Measurements from ENCODE around the gene GABRG2. TPM values are rescaled to one million over a fixed set of nuclear protein-coding genes. Genes with fewer than 3 reads are reported as not detected.

GABRG2 gene
- total and polyA plus RNA-seq, 7 donors = 0.47 to 3.2 (median 1.4) TPM; not detected in 2

- Histone ChIP-seq H3K27me3 (no peaks in the 10 kb centered on the region), H3K9me3 (no peaks in the 10 kb centered on the region), H3K36me3 (no peaks in the 10 kb centered on the region), H3K4me3 (no peak overlapping the region), H3K4me1 (no peaks in the 10 kb centered on the region), H3K27ac (no peak overlapping the region)
- TF ChIP-seq POLR2AphosphoS5 (IDR thresholded peaks at IDR 0.05) (no peak), POLR2A (IDR thresholded peaks at IDR 0.05) (no peak), CTCF (IDR thresholded peaks at IDR 0.05) (no peak), EP300 (IDR thresholded peaks at IDR 0.05) (no peak)
- intact Hi-C loops (cut with DNase I) = no loop called here
- 85 to 91% methylated on average over 3 of the region's 3 CpGs for WGBS, 2 donors
- no peak for DNase-seq
Measured at GRCh38 chr5:162119801-162120200, 52.2 kb downstream of the GABRG2 start.

- TF ChIP-seq POLR2A (IDR thresholded peaks at IDR 0.05) = no peak
- no peak for TF ChIP-seq EP300 (IDR thresholded peaks at IDR 0.05)
- TF ChIP-seq CTCF (IDR thresholded peaks at IDR 0.05) = no peak
- no peak for TF ChIP-seq POLR2AphosphoS5 (IDR thresholded peaks at IDR 0.05)
- Histone ChIP-seq H3K4me1 (no peaks in the 10 kb centered on the region), H3K36me3 (no peaks in the 10 kb centered on the region), H3K27me3 (no peaks in the 10 kb centered on the region), H3K4me3 (no peak overlapping the region), H3K9me3 (no peaks in the 10 kb centered on the region), H3K27ac (no peak overlapping the region)
- 42 to 46% methylated on average over 2 of the region's 2 CpGs for WGBS, 2 donors
- intact Hi-C loops (cut with DNase I) = no loop called here
- DNase-seq = no peak
Measured at GRCh38 chr5:162128117-162128516, 60.5 kb downstream of the GABRG2 start.

- Histone ChIP-seq H3K36me3 (no peaks in the 10 kb centered on the region), H3K4me1 (no peaks in the 10 kb centered on the region), H3K9me3 (no peaks in the 10 kb centered on the region), H3K4me3 (no peak overlapping the region), H3K27me3 (no peaks in the 10 kb centered on the region), H3K27ac (no peak overlapping the region)
- DNase-seq = no peak
- intact Hi-C loops (cut with DNase I) = no loop called here
- TF ChIP-seq EP300 (IDR thresholded peaks at IDR 0.05) = no peak
- no peak for TF ChIP-seq CTCF (IDR thresholded peaks at IDR 0.05)
- TF ChIP-seq POLR2A (IDR thresholded peaks at IDR 0.05) = no peak
- TF ChIP-seq POLR2AphosphoS5 (IDR thresholded peaks at IDR 0.05) = no peak
Measured at GRCh38 chr5:162132348-162132747, 64.8 kb downstream of the GABRG2 start.

GRCh38 chr5:162139190-162139589 is 71.6 kb downstream of the GABRG2 start:
- Histone ChIP-seq H3K36me3 (no peaks in the 10 kb centered on the region), H3K4me3 (no peak overlapping the region), H3K9me3 (no peaks in the 10 kb centered on the region), H3K27me3 (no peaks in the 10 kb centered on the region), H3K27ac (no peak overlapping the region), H3K4me1 (no peaks in the 10 kb centered on the region)
- TF ChIP-seq POLR2AphosphoS5 (IDR thresholded peaks at IDR 0.05) (no peak), POLR2A (IDR thresholded peaks at IDR 0.05) (no peak), CTCF (IDR thresholded peaks at IDR 0.05) (no peak), EP300 (IDR thresholded peaks at IDR 0.05) (no peak)
- no peak for DNase-seq
- intact Hi-C loops (cut with DNase I) = no loop called here
- 83% methylated on average over 3 of the region's 3 CpGs for WGBS, 2 donors

GRCh38 chr5:162154242-162154641 is 86.7 kb downstream of the GABRG2 start:
- Histone ChIP-seq H3K36me3 (no peaks in the 10 kb centered on the region), H3K4me1 (no peaks in the 10 kb centered on the region), H3K27ac (no peak overlapping the region), H3K4me3 (no peak overlapping the region), H3K27me3 (no peaks in the 10 kb centered on the region), H3K9me3 (no peaks in the 10 kb centered on the region)
- intact Hi-C loops (cut with DNase I) = no loop called here
- no peak for TF ChIP-seq EP300 (IDR thresholded peaks at IDR 0.05)
- no peak for TF ChIP-seq POLR2A (IDR thresholded peaks at IDR 0.05)
- no peak for TF ChIP-seq POLR2AphosphoS5 (IDR thresholded peaks at IDR 0.05)
- no peak for TF ChIP-seq CTCF (IDR thresholded peaks at IDR 0.05)
- no peak for DNase-seq
- 91 to 92% methylated on average over 1 of the region's 1 CpG for WGBS, 2 donors

All from sigmoid colon (tissue), 7 donors.